HCT116 (cell line): ENCODE data around the gene BDKRB1. TPM values are rescaled to one million over a fixed set of nuclear protein-coding genes. Genes with fewer than 3 reads are reported as not detected.

Experiments
- ATAC-seq: fragments of 200-7000 bp; cut with Tn5 transposase; 2 replicates; pipeline ENCODE4 v1.9.1; 2020; ENCODE audit warnings: mild to moderate bottlenecking, moderate library complexity
- BruUV-seq: library from RNA; stranded (reverse); fragments of 400-500 nt; replicated peaks from 2 replicates; lab custom pipeline; 2021; lab: Mats Ljungman, UMichigan
- CTCF ChIA-PET: fragments of 300-600 bp; sonication (Branson Sonifier 250); formaldehyde crosslinking; loops from one replicate; lab custom pipeline; 2021; ENCODE audit warnings: antibody characterized with exemption; lab: Charles Lee
- POLR2A ChIA-PET: fragments of 300-600, 350-600 bp; sonication (Branson Sonifier 250); formaldehyde crosslinking; loops from one replicate; lab custom pipeline; 2021; ENCODE audit warnings: antibody characterized with exemption; lab: Charles Lee
- RAD21 ChIA-PET, 2 experiments: fragments of 300-600 bp; sonication (Branson Sonifier 250); formaldehyde crosslinking; loops; one replicate each; lab custom pipeline; 2023; ENCODE audit warnings: low total read pairs in 2 of 2; ENCODE audit not compliant: uncharacterized antibody in 2 of 2, unreplicated experiment in 2 of 2, low non-redundant PET in 1 of 2; lab: Charles Lee
- DNase-seq: peaks from one replicate; pipeline ENCODE4 v3.0.0-alpha.2; 2010; ENCODE audit warnings: low read depth, low spot score
- H2AFZ ChIP-seq: fragments of 200-600 bp; shearing (Covaris generic), sonication (generic); 2 replicates; pipeline ENCODE4 v1.6.1; 2017; ENCODE audit warnings: low read depth, mixed run types, mixed read lengths, antibody characterized with exemption, low read length; ENCODE audit not compliant: poor library complexity, severe bottlenecking
- H3K27ac ChIP-seq: 2 replicates; pipeline ENCODE4 v1.5.1; 2012; ENCODE audit warnings: low read depth, low read length
- H3K27me3 ChIP-seq: fragments of 200-600 bp; sonication (generic); 2 replicates; pipeline ENCODE4 v1.6.1; 2016; ENCODE audit warnings: mixed run types, low read length, mixed read lengths; ENCODE audit not compliant: insufficient read depth
- H3K36me3 ChIP-seq, 2 experiments: fragments of 200-500 bp in 1 of 2; fragments of 200-600 bp in 1 of 2; sonication (Bioruptor generic) in 1 of 2; sonication (generic) in 1 of 2; 2 replicates each; pipeline versions ENCODE4 v1.5.1 to v1.6.1; 2014 to 2016; ENCODE audit warnings: low read length in 2 of 2, inconsistent platforms in 1 of 2, mixed read lengths in 1 of 2, mixed run types in 1 of 2; ENCODE audit not compliant: insufficient read depth in 2 of 2, control insufficient read depth in 1 of 2
- H3K4me1 ChIP-seq, 2 experiments: fragments of 200-600 bp in 1 of 2; sonication (generic) in 1 of 2; 2 replicates each; pipeline versions ENCODE4 v1.5.1 to v1.6.1; 2012 to 2017; ENCODE audit warnings: low read length in 2 of 2, inconsistent platforms in 1 of 2, mild to moderate bottlenecking in 1 of 2, mixed read lengths in 1 of 2, mixed run types in 1 of 2, moderate library complexity in 1 of 2; ENCODE audit not compliant: insufficient read depth in 2 of 2, control insufficient read depth in 1 of 2
- H3K4me2 ChIP-seq: fragments of 200-600 bp; sonication (generic); 2 replicates; pipeline ENCODE4 v1.6.1; 2017; ENCODE audit warnings: mixed run types, low read length, mixed read lengths
- H3K4me3 ChIP-seq, 2 experiments: fragments of 200-600 bp in 1 of 2; sonication (generic) in 1 of 2; replicated peaks in 1 of 2; 2 replicates each; pipeline ENCODE4 v1.5.1; 2011 to 2016; ENCODE audit warnings: low read length in 2 of 2, control low read depth in 1 of 2, low read depth in 1 of 2, mild to moderate bottlenecking in 1 of 2, mixed read lengths in 1 of 2, mixed run types in 1 of 2
- H3K79me2 ChIP-seq: fragments of 200-600 bp; sonication (generic); 2 replicates; pipeline ENCODE4 v1.6.1; 2017; ENCODE audit warnings: mild to moderate bottlenecking, mixed run types, low read length, moderate library complexity, mixed read lengths; ENCODE audit not compliant: insufficient read depth
- H3K9ac ChIP-seq: fragments of 200-600 bp; sonication (generic); 2 replicates; pipeline ENCODE4 v1.6.1; 2016; ENCODE audit warnings: low read length, mixed read lengths
- H3K9me2 ChIP-seq: fragments of 200-600 bp; sonication (generic), shearing (Covaris generic); 2 replicates; pipeline ENCODE4 v1.6.1; 2017; ENCODE audit warnings: mixed run types, mild to moderate bottlenecking, moderate library complexity; ENCODE audit not compliant: insufficient read depth
- H3K9me3 ChIP-seq, 2 experiments: fragments of 200-500 bp in 1 of 2; fragments of 200-600 bp in 1 of 2; sonication (Bioruptor generic) in 1 of 2; sonication (generic) in 1 of 2; 2 replicates each; pipeline ENCODE4 v1.6.1; 2014 to 2017; ENCODE audit warnings: low read length in 2 of 2, mixed read lengths in 2 of 2, inconsistent platforms in 1 of 2, low read depth in 1 of 2, mild to moderate bottlenecking in 1 of 2, mixed run types in 1 of 2, moderate library complexity in 1 of 2; ENCODE audit not compliant: control insufficient read depth in 1 of 2, insufficient read depth in 1 of 2
- H4K20me1 ChIP-seq: fragments of 200-600 bp; sonication (generic), shearing (Covaris generic); 2 replicates; pipeline ENCODE4 v1.6.1; 2017; ENCODE audit warnings: mixed run types, mild to moderate bottlenecking, moderate library complexity; ENCODE audit not compliant: insufficient read depth
- ATF3 ChIP-seq: IDR thresholded peaks from 2 replicates; pipeline ENCODE4 v1.6.1; 2012
- CBX3 ChIP-seq: IDR thresholded peaks from 2 replicates; pipeline ENCODE4 v1.6.1; 2012; ENCODE audit warnings: low read depth
- CEBPB ChIP-seq: IDR thresholded peaks from 2 replicates; pipeline ENCODE4 v1.6.1; 2012; ENCODE audit warnings: low read depth
- EGR1 ChIP-seq: IDR thresholded peaks from 2 replicates; pipeline ENCODE4 v1.6.1; 2012; ENCODE audit warnings: low read depth
- ELF1 ChIP-seq: IDR thresholded peaks from 2 replicates; pipeline ENCODE4 v1.6.1; 2012; ENCODE audit warnings: low read depth, borderline replicate concordance
- EZH2 ChIP-seq: fragments of 200-600 bp; sonication (generic); IDR thresholded peaks from 2 replicates; pipeline ENCODE4 v1.6.1; 2017; ENCODE audit warnings: antibody characterized with exemption, mixed run types
- EZH2phosphoT487 ChIP-seq: fragments of 200-600 bp; IDR thresholded peaks from 2 replicates; pipeline ENCODE4 v1.6.1; 2018; ENCODE audit warnings: antibody characterized with exemption, borderline replicate concordance
- FOSL1 ChIP-seq: IDR thresholded peaks from 2 replicates; pipeline ENCODE4 v1.6.1; 2012; ENCODE audit warnings: low read depth
- MAX ChIP-seq: IDR thresholded peaks from 2 replicates; pipeline ENCODE4 v1.6.1; 2012
- POLR2AphosphoS5 ChIP-seq: IDR thresholded peaks from 2 replicates; pipeline ENCODE4 v1.6.1; 2011; ENCODE audit warnings: mild to moderate bottlenecking, low read depth, low read length, moderate library complexity
- RAD21 ChIP-seq: IDR thresholded peaks from 2 replicates; pipeline ENCODE4 v1.6.1; 2012; ENCODE audit warnings: low read depth, mild to moderate bottlenecking
- SIN3A ChIP-seq: IDR thresholded peaks from 2 replicates; pipeline ENCODE4 v1.6.1; 2012; ENCODE audit warnings: low read depth
- SRF ChIP-seq: IDR thresholded peaks from 2 replicates; pipeline ENCODE4 v1.6.1; 2012; ENCODE audit warnings: low read depth
- ZBTB33 ChIP-seq: IDR thresholded peaks from 2 replicates; pipeline ENCODE4 v1.6.1; 2011; ENCODE audit warnings: mild to moderate bottlenecking, low read length, moderate library complexity; ENCODE audit not compliant: insufficient replicate concordance; ENCODE audit errors: extremely low read depth
- intact Hi-C: fragments of 100-400 bp; cut with micrococcal nuclease; formaldehyde crosslinking; loops from 2 replicates; pipeline ENCODE4 v1.10.0; 2022
- total RNA-seq: library from RNA; stranded (reverse); gene quantifications from one replicate; pipeline ENCODE4 v1.2.1, GENCODE V29; 2021; ENCODE audit not compliant: unreplicated experiment
- TF ChIP-seq, protein P1 (sequence below): IDR thresholded peaks from 2 replicates; pipeline ENCODE4 v1.6.1; 2012; ENCODE audit warnings: low read depth

The BDKRB1 gene
- total RNA-seq, 1 experiment from 2014 or later, result not detected

GRCh38 chr14:96294246-96294645 lies 38.2 kb downstream of the BDKRB1 start:
- ChIA-PET CTCF (interaction anchor here (1.0 kb wide), 1 partner anchor 128 kb away, joined by 3 read pairs; no protein-coding TSS in a partner anchor), RAD21 (no interaction called here)

More at GRCh38 chr14:96294246-96294645, 38.2 kb downstream of the BDKRB1 start:
- ATAC-seq (no peak), DNase-seq (no peak)
- no peaks in the 10 kb centered on the region for H3K9me3 ChIP-seq
- H2AFZ ChIP-seq, result no peak overlapping the region
- no peak overlapping the region for H3K4me2 ChIP-seq
- H3K4me1 ChIP-seq, result no peaks in the 10 kb centered on the region
- no peak overlapping the region for H3K9ac ChIP-seq
- H3K27ac ChIP-seq, result no peak overlapping the region
- no peak overlapping the region for H3K4me3 ChIP-seq
- 0 out of 4 replicates have a peak, but pooled peaks cover 0 to 5% of the 10 kb centered on the region in 2 experiments for H3K36me3 ChIP-seq
- POLR2A ChIA-PET, result no interaction called here
- TF ChIP-seq EZH2 (no peak), EGR1 (no peak), MAX (no peak), ATF3 (no peak), ELF1 (no peak), CBX3 (no peak), EZH2phosphoT487 (no peak), CEBPB (no peak), RAD21 (no peak), FOSL1 (no peak), SIN3A (no peak), POLR2AphosphoS5 (no peak), ZBTB33 (no peak), SRF (no peak)
- TF ChIP-seq, protein P1, sequence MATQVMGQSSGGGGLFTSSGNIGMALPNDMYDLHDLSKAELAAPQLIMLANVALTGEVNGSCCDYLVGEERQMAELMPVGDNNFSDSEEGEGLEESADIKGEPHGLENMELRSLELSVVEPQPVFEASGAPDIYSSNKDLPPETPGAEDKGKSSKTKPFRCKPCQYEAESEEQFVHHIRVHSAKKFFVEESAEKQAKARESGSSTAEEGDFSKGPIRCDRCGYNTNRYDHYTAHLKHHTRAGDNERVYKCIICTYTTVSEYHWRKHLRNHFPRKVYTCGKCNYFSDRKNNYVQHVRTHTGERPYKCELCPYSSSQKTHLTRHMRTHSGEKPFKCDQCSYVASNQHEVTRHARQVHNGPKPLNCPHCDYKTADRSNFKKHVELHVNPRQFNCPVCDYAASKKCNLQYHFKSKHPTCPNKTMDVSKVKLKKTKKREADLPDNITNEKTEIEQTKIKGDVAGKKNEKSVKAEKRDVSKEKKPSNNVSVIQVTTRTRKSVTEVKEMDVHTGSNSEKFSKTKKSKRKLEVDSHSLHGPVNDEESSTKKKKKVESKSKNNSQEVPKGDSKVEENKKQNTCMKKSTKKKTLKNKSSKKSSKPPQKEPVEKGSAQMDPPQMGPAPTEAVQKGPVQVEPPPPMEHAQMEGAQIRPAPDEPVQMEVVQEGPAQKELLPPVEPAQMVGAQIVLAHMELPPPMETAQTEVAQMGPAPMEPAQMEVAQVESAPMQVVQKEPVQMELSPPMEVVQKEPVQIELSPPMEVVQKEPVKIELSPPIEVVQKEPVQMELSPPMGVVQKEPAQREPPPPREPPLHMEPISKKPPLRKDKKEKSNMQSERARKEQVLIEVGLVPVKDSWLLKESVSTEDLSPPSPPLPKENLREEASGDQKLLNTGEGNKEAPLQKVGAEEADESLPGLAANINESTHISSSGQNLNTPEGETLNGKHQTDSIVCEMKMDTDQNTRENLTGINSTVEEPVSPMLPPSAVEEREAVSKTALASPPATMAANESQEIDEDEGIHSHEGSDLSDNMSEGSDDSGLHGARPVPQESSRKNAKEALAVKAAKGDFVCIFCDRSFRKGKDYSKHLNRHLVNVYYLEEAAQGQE, result no peak
- TF ChIP-seq, all 23 proteins: peak for 0
- intact Hi-C loops, result no loop called here
- no peaks in the 10 kb centered on the region for H3K9me2 ChIP-seq
- BruUV-seq, result no TSS peak
- no peaks in the 10 kb centered on the region for H3K79me2 ChIP-seq
- H3K27me3 ChIP-seq, result no peaks in the 10 kb centered on the region
- no peaks in the 10 kb centered on the region for H4K20me1 ChIP-seq
